ENCODE measurements around the gene MCF2L. TPM values are rescaled to one million over a fixed set of nuclear protein-coding genes. Genes with fewer than 3 reads are reported as not detected.

MCF2L gene
- polyA plus RNA-seq, 2 of the 4 experiments (the other 2 are of a cell fraction): 0.36 to 0.92 TPM

DNA sequence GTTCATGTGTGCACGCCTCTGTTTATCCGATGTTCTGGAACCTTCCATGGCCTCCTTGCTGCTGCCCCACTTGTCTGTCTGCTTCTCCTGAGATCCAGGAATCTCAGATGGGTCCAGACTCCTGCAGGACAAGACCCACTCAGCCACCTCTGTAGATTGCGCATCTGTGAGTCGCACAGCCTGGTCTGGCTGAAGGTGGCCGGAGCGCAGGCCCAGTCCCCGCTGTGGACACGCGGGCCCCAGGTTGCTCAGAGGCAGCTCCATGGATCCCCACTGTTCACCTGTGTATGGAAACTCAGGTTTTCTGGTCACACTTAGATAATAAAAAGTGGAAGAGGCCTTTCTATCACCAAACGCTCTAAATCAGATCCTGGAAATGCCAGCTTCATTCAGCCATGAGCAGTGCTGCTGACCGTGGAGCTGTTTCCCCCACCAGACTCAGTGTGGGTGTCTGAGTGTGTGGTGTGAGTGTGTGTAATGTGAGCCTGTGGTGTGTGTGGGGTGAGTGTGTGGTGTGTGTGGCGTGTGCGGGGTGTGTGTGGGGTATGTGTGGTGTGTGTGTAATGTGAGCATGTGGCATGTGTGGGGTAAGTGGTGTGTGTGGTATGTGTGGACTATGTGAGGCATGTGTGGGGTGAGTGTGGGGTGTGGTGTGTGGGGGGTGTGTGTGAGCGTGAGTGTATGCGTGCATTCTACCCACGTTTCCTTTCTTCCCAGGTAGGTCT lies 59.5 kb downstream of the MCF2L start (continued):
- no peak for TF ChIP-seq RARB (CRISPR knock-in tag; IDR thresholded peaks at IDR 0.05)
- TF ChIP-seq, protein P1, sequence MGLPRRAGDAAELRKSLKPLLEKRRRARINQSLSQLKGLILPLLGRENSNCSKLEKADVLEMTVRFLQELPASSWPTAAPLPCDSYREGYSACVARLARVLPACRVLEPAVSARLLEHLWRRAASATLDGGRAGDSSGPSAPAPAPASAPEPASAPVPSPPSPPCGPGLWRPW (IDR thresholded peaks at IDR 0.05): no peak
- TF ChIP-seq JUN (IDR thresholded peaks at IDR 0.05): no peak

DNA sequence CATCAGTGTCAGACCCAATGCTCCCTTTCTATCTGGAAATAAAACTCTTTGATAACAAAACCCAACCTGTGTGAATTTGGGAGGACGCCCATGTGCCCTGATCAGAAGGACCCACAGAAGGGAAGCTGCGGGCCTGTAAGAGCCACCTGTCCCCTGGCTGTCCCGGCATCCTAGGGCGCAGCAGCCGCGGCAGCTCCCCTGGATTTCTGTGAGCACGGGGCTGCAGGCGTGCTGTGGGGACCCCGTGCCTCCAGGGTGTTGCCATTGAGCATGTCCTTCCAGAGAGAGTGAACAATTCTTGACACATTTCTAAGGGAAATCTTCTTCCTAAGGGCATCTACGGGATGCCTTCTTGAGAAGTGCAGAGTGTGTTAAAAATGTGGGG lies 60.0 kb downstream of the MCF2L start:
- Histone ChIP-seq H3K4me1 (no peaks in the 10 kb centered on the region), H3K9me3 (no peaks in the 10 kb centered on the region), H3K4me3 (no peak overlapping the region), H3K27ac (no peak overlapping the region), H3K4me2 (no peak overlapping the region)
- POLR2A ChIA-PET: no interaction called here
- ATAC-seq: no peak
- no peak for FAIRE-seq
- CTCF ChIA-PET: interaction anchor here (0.9 to 2.4 kb wide), 13 partner anchors 9 to 365 kb away, joined by 3 to 16 read pairs (median 4); partner anchors contain the start of gene MCF2L
- DNase-seq (ENCODE audit: low read depth in 1 of 2, low spot score in 1 of 2): no peak
- no peak for TF ChIP-seq ZSCAN20 (CRISPR knock-in tag; IDR thresholded peaks at IDR 0.05)
- TF ChIP-seq, protein P2, sequence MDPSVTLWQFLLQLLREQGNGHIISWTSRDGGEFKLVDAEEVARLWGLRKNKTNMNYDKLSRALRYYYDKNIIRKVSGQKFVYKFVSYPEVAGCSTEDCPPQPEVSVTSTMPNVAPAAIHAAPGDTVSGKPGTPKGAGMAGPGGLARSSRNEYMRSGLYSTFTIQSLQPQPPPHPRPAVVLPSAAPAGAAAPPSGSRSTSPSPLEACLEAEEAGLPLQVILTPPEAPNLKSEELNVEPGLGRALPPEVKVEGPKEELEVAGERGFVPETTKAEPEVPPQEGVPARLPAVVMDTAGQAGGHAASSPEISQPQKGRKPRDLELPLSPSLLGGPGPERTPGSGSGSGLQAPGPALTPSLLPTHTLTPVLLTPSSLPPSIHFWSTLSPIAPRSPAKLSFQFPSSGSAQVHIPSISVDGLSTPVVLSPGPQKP (IDR thresholded peaks at IDR 0.05; ENCODE audit: low read depth, low read length): no peak
- TF ChIP-seq KDM1A (IDR thresholded peaks at IDR 0.05; ENCODE audit: low read depth): no peak
- TF ChIP-seq, protein P3, sequence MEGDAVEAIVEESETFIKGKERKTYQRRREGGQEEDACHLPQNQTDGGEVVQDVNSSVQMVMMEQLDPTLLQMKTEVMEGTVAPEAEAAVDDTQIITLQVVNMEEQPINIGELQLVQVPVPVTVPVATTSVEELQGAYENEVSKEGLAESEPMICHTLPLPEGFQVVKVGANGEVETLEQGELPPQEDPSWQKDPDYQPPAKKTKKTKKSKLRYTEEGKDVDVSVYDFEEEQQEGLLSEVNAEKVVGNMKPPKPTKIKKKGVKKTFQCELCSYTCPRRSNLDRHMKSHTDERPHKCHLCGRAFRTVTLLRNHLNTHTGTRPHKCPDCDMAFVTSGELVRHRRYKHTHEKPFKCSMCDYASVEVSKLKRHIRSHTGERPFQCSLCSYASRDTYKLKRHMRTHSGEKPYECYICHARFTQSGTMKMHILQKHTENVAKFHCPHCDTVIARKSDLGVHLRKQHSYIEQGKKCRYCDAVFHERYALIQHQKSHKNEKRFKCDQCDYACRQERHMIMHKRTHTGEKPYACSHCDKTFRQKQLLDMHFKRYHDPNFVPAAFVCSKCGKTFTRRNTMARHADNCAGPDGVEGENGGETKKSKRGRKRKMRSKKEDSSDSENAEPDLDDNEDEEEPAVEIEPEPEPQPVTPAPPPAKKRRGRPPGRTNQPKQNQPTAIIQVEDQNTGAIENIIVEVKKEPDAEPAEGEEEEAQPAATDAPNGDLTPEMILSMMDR (IDR thresholded peaks at IDR 0.05): no peak
- TF ChIP-seq, protein P4, sequence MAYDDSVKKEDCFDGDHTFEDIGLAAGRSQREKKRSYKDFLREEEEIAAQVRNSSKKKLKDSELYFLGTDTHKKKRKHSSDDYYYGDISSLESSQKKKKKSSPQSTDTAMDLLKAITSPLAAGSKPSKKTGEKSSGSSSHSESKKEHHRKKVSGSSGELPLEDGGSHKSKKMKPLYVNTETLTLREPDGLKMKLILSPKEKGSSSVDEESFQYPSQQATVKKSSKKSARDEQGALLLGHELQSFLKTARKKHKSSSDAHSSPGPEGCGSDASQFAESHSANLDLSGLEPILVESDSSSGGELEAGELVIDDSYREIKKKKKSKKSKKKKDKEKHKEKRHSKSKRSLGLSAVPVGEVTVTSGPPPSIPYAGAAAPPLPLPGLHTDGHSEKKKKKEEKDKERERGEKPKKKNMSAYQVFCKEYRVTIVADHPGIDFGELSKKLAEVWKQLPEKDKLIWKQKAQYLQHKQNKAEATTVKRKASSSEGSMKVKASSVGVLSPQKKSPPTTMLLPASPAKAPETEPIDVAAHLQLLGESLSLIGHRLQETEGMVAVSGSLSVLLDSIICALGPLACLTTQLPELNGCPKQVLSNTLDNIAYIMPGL (CRISPR knock-in tag; IDR thresholded peaks at IDR 0.05; ENCODE audit: borderline replicate concordance): no peak
- TF ChIP-seq, protein P5, sequence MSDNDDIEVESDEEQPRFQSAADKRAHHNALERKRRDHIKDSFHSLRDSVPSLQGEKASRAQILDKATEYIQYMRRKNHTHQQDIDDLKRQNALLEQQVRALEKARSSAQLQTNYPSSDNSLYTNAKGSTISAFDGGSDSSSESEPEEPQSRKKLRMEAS (IDR thresholded peaks at IDR 0.05): no peak
- TF ChIP-seq CBX8 (IDR thresholded peaks at IDR 0.05): no peak
- no peak for TF ChIP-seq BHLHE40 (IDR thresholded peaks at IDR 0.05; ENCODE audit: low read depth, low read length)
- TF ChIP-seq, protein P6, sequence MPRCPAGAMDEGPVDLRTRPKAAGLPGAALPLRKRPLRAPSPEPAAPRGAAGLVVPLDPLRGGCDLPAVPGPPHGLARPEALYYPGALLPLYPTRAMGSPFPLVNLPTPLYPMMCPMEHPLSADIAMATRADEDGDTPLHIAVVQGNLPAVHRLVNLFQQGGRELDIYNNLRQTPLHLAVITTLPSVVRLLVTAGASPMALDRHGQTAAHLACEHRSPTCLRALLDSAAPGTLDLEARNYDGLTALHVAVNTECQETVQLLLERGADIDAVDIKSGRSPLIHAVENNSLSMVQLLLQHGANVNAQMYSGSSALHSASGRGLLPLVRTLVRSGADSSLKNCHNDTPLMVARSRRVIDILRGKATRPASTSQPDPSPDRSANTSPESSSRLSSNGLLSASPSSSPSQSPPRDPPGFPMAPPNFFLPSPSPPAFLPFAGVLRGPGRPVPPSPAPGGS (IDR thresholded peaks at IDR 0.05): no peak
- TF ChIP-seq CHD4 (IDR thresholded peaks at IDR 0.05; ENCODE audit: borderline replicate concordance): no peak
- TF ChIP-seq ZC3H11A (IDR thresholded peaks at IDR 0.05): no peak
- TF ChIP-seq FOSL2 (IDR thresholded peaks at IDR 0.05): no peak
- no peak for TF ChIP-seq FOSL2 (CRISPR knock-in tag; IDR thresholded peaks at IDR 0.05)
- TF ChIP-seq EHF (CRISPR knock-in tag; IDR thresholded peaks at IDR 0.05): no peak
- no peak for TF ChIP-seq ESRRA (IDR thresholded peaks at IDR 0.05; ENCODE audit: borderline replicate concordance, low read length)
- TF ChIP-seq JUNB (IDR thresholded peaks at IDR 0.05): no peak
- WGBS (ENCODE audit: missing lambda C conversion rate): 53% methylated on average over 7 of the region's 10 CpGs

All from A549 (cell line).